ENCODE results near the gene ELMO2.

DNA sequence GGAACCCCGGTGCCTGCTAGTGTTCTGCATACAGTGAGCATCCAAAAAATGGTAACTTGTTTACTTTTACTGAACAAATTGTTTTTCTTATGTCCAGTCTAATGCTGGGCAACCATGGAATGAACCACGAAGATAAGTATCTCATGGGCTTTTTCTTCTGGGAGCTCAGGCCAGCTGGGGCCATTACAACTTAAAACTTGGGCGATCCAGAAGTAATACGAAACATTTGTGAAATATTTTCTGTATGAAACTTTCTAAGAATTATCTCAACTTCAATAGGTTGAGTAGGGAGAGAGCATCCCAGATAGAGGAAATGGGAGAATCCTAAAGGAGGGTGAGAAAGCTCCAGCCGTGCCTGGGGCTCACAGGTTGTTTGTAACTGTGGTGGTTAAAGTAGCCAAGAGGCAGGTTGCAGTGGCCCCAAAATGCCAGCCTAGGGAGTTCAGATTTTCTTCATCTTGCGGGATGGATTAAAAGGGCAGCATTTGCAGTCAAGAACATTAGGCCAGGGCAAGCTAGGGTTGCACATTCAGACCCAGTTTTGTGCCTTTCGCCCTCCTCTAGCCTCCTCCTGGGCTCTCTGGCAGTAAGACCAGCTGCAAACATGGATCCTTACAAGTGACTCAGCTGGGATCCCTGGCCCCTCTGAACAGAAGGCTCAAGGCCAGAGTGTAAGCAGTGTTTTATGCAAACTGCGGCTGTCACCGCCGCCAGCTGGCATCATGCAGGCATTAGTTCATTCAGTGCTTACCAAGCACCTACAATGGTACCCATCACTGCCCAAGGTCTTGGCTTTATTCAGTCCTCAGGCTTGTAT is 41.5 kb downstream of the ELMO2 start:
- TF ChIP-seq SUZ12 (IDR thresholded peaks at IDR 0.05; ENCODE audit: extremely low read depth, insufficient read depth, insufficient read length) (no peak), YY1 (IDR thresholded peaks at IDR 0.05; ENCODE audit: insufficient read depth, insufficient read length) (no peak)
